MM.1S (cell line): Measurements from ENCODE around the gene MMP15.
"Not testable (repeated sequence)": the region's sequence is repeated elsewhere in the genome, so short reads cannot be mapped to it uniquely, and the experiment has no call there.

Experiments used
- DNase-seq: peaks from one replicate; pipeline ENCODE4 v3.0.0-alpha.2; 2015
- H2AFZ ChIP-seq: fragments of 300-600 bp; sonication (generic); 2 replicates; pipeline ENCODE4 v1.6.0; 2016; ENCODE audit warnings: antibody characterized with exemption, low read length
- H3F3A ChIP-seq: fragments of 300-600 bp; sonication (generic); 2 replicates; pipeline ENCODE4 v1.6.1; 2016; ENCODE audit warnings: mild to moderate bottlenecking, antibody characterized with exemption, low read length, moderate library complexity, mixed read lengths; ENCODE audit not compliant: insufficient read depth
- H3K27ac ChIP-seq: fragments of 300-600 bp; sonication (generic); 2 replicates; pipeline ENCODE4 v1.5.1; 2016; ENCODE audit warnings: mild to moderate bottlenecking, low read length
- H3K27me3 ChIP-seq: fragments of 300-600 bp; sonication (generic); replicated peaks from 2 replicates; pipeline ENCODE4 v1.6.0; 2016; ENCODE audit warnings: low read length; ENCODE audit not compliant: insufficient read depth
- H3K36me3 ChIP-seq: fragments of 300-600 bp; sonication (generic); replicated peaks from 2 replicates; pipeline ENCODE4 v1.6.1; 2016; ENCODE audit warnings: mild to moderate bottlenecking, low read length, mixed read lengths; ENCODE audit not compliant: insufficient read depth
- H3K4me1 ChIP-seq: fragments of 300-600 bp; sonication (generic); 2 replicates; pipeline ENCODE4 v1.6.1; 2016; ENCODE audit warnings: low read length, mixed read lengths
- H3K4me2 ChIP-seq: fragments of 300-600 bp; sonication (generic); 2 replicates; pipeline ENCODE4 v1.6.0; 2016; ENCODE audit warnings: low read depth, low read length
- H3K4me3 ChIP-seq: fragments of 300-600 bp; sonication (generic); 2 replicates; pipeline ENCODE4 v1.5.1; 2016; ENCODE audit warnings: low read length, mixed read lengths
- H3K79me2 ChIP-seq: fragments of 300-600 bp; sonication (generic); 2 replicates; pipeline ENCODE4 v1.6.1; 2016; ENCODE audit warnings: mixed run types, low read length, mixed read lengths
- H3K9ac ChIP-seq: fragments of 300-600 bp; sonication (generic); 2 replicates; pipeline ENCODE4 v1.6.1; 2016; ENCODE audit warnings: low read length, mixed read lengths
- H3K9me2 ChIP-seq: fragments of 300-600 bp; sonication (generic); replicated peaks from 2 replicates; pipeline ENCODE4 v1.6.1; 2016; ENCODE audit warnings: mild to moderate bottlenecking, low read length, mixed read lengths; ENCODE audit not compliant: insufficient read depth
- H3K9me3 ChIP-seq: fragments of 300-600 bp; sonication (generic); replicated peaks from 2 replicates; pipeline ENCODE4 v1.6.1; 2016; ENCODE audit warnings: mild to moderate bottlenecking, low read length, mixed read lengths; ENCODE audit not compliant: insufficient read depth
- H4K20me1 ChIP-seq: fragments of 300-600 bp; sonication (generic); 2 replicates; pipeline ENCODE4 v1.6.1; 2016; ENCODE audit warnings: mild to moderate bottlenecking, low read length, moderate library complexity, mixed read lengths; ENCODE audit not compliant: insufficient read depth
- CTCF ChIP-seq: fragments of 300-600 bp; sonication (generic); IDR thresholded peaks from 2 replicates; pipeline ENCODE4 v1.5.1; 2016; ENCODE audit warnings: antibody characterized with exemption, low read length, mixed read lengths
- EZH2 ChIP-seq: fragments of 300-600 bp; sonication (generic); optimal IDR thresholded peaks from 2 replicates; pipeline ENCODE3; 2017; ENCODE audit warnings: low read depth, mild to moderate bottlenecking, antibody characterized with exemption, low read length, mixed read lengths
- EZH2phosphoT487 ChIP-seq: fragments of 300-600 bp; sonication (generic); IDR thresholded peaks from 2 replicates; pipeline ENCODE4 v1.6.1; 2018; ENCODE audit warnings: antibody characterized with exemption, low read length

MMP15 gene

GRCh38 chr16:58070585-58070984 lies 45.0 kb downstream of the MMP15 start:
- no peak overlapping the region for H3K27ac ChIP-seq
- H3K4me2 ChIP-seq, result no peak overlapping the region
- no peaks in the 10 kb centered on the region for H3K79me2 ChIP-seq
- H3K36me3 ChIP-seq, result no peaks in the 10 kb centered on the region
- no peak overlapping the region for H2AFZ ChIP-seq
- TF ChIP-seq EZH2, result no peak
- no peak for TF ChIP-seq CTCF
- no peak for TF ChIP-seq EZH2phosphoT487
- H3K4me3 ChIP-seq, result no peak overlapping the region
- no peak overlapping the region for H3K9ac ChIP-seq
- no peaks in the 10 kb centered on the region for H3F3A ChIP-seq
- H3K9me3 ChIP-seq, result no peaks in the 10 kb centered on the region
- no peaks in the 10 kb centered on the region for H3K4me1 ChIP-seq
- no peaks in the 10 kb centered on the region for H3K27me3 ChIP-seq
- no peaks in the 10 kb centered on the region for H3K9me2 ChIP-seq
- H4K20me1 ChIP-seq, result no peaks in the 10 kb centered on the region
- DNase-seq, result no peak

GRCh38 chr16:58072134-58072533 lies 46.6 kb downstream of the MMP15 start:
- not testable (repeated sequence) for H3K79me2 ChIP-seq, H3K27ac ChIP-seq, H3K9me2 ChIP-seq, H3K9ac ChIP-seq, DNase-seq, H3F3A ChIP-seq, H3K36me3 ChIP-seq, H3K4me3 ChIP-seq, H2AFZ ChIP-seq, H4K20me1 ChIP-seq, H3K4me2 ChIP-seq, H3K4me1 ChIP-seq, H3K9me3 ChIP-seq, H3K27me3 ChIP-seq

GRCh38 chr16:58073086-58073485 lies 47.5 kb downstream of the MMP15 start:
- not testable (repeated sequence) for H3K4me1 ChIP-seq, H3K36me3 ChIP-seq, H3K27me3 ChIP-seq, H3K4me3 ChIP-seq, H4K20me1 ChIP-seq, H3K79me2 ChIP-seq, H2AFZ ChIP-seq, DNase-seq, H3K9me3 ChIP-seq, H3K4me2 ChIP-seq, H3K9me2 ChIP-seq, H3F3A ChIP-seq, H3K9ac ChIP-seq, H3K27ac ChIP-seq

- H3K36me3 ChIP-seq, result no peaks in the 10 kb centered on the region
- H3K79me2 ChIP-seq, result no peaks in the 10 kb centered on the region
- no peak overlapping the region for H3K27ac ChIP-seq
- TF ChIP-seq EZH2, result no peak
- TF ChIP-seq EZH2phosphoT487, result no peak
- TF ChIP-seq CTCF, result no peak
- no peaks in the 10 kb centered on the region for H3F3A ChIP-seq
- H3K4me1 ChIP-seq, result no peaks in the 10 kb centered on the region
- H3K27me3 ChIP-seq, result no peaks in the 10 kb centered on the region
- no peaks in the 10 kb centered on the region for H4K20me1 ChIP-seq
- H3K9me3 ChIP-seq, result no peaks in the 10 kb centered on the region
- no peaks in the 10 kb centered on the region for H3K9me2 ChIP-seq
- H3K9ac ChIP-seq, result no peak overlapping the region
- no peak for DNase-seq
- no peak overlapping the region for H2AFZ ChIP-seq
- H3K4me2 ChIP-seq, result no peak overlapping the region
- H3K4me3 ChIP-seq, result no peak overlapping the region
These were observed 49.1 kb downstream of the MMP15 start for GRCh38 chr16:58074657-58075056.
